HepG2 (cell line): ENCODE measurements around the gene HMBS. TPM values are rescaled to one million over a fixed set of nuclear protein-coding genes. Genes with fewer than 3 reads are reported as not detected.
A peak's percentile ranks its signal among the peaks of the same experiment; 100 is the strongest.

Source experiments
- ATAC-seq: fragments of 200-7000 bp; cut with Tn5 transposase; 3 replicates; pipeline ENCODE4 v1.9.1; 2020; ENCODE audit warnings: mild to moderate bottlenecking, moderate library complexity
- BruUV-seq: library from RNA; stranded (reverse); fragments of 400-500 nt; replicated peaks from 2 replicates; lab custom pipeline; 2021; lab: Mats Ljungman, UMichigan
- CTCF ChIA-PET: fragments of 300-600 bp; formaldehyde crosslinking; extraction: SDS; loops from one replicate; lab custom pipeline; 2021; ENCODE audit warnings: low total read pairs, inconsistent platforms, low intra/inter-chr PET ratio; lab: Yijun Ruan, JAX
- POLR2A ChIA-PET: fragments of 350-600 bp; sonication (Branson Sonifier 250); formaldehyde crosslinking; loops from one replicate; lab custom pipeline; 2020; ENCODE audit warnings: antibody characterized with exemption, inconsistent platforms; lab: Yijun Ruan, JAX
- DNase-seq: peaks from one replicate; pipeline ENCODE4 v3.0.0-alpha.2; 2015; ENCODE audit warnings: low spot score
- FAIRE-seq: peaks from 3 replicates; lab custom pipeline; 2011; peaks lifted over from hg19 to GRCh38; lab: Jason Lieb, UNC
- H2AFZ ChIP-seq: one replicate; pipeline ENCODE4 v1.6.1; 2011; ENCODE audit warnings: low read length, inconsistent platforms
- H3K27ac ChIP-seq: fragments of 300-600 bp; 3 replicates; pipeline ENCODE4 v1.8.0; 2011; ENCODE audit warnings: mixed run types, mild to moderate bottlenecking, mixed read lengths, low read length, inconsistent platforms; ENCODE audit not compliant: insufficient read depth; ENCODE audit errors: extremely low read length
- H3K27me3 ChIP-seq, 2 experiments: fragments of 200-600 bp in 1 of 2; 2 replicates in 1 of 2; 3 replicates in 1 of 2; pipeline versions ENCODE4 v1.6.0 to v1.8.0; 2011; ENCODE audit warnings: low read length in 2 of 2, mild to moderate bottlenecking in 2 of 2, moderate library complexity in 2 of 2, inconsistent platforms in 1 of 2; ENCODE audit not compliant: insufficient read depth in 2 of 2, control insufficient read depth in 1 of 2
- H3K36me3 ChIP-seq, 2 experiments: fragments of 200-600 bp in 1 of 2; replicated peaks in 1 of 2; 2 replicates in 1 of 2; 3 replicates in 1 of 2; pipeline versions ENCODE4 v1.5.1 to v1.8.0; 2011; ENCODE audit warnings: low read length in 2 of 2, inconsistent platforms in 1 of 2; ENCODE audit not compliant: insufficient read depth in 2 of 2, control insufficient read depth in 1 of 2
- H3K4me1 ChIP-seq: 2 replicates; pipeline ENCODE4 v1.5.1; 2012; ENCODE audit warnings: low read length, inconsistent platforms; ENCODE audit not compliant: insufficient read depth
- H3K4me2 ChIP-seq: 2 replicates; pipeline ENCODE4 v1.6.0; 2011; ENCODE audit warnings: low read depth, low read length, inconsistent platforms
- H3K4me3 ChIP-seq, 3 experiments: fragments of 200-600 bp in 1 of 3; sonication (generic), shearing (Covaris generic) in 1 of 3; replicated peaks in 1 of 3; 2 replicates each; pipeline ENCODE4 v1.5.1; 2011 to 2016; ENCODE audit warnings: low read length in 3 of 3, inconsistent platforms in 2 of 3, low read depth in 2 of 3, mild to moderate bottlenecking in 2 of 3, control low read depth in 1 of 3, mixed read lengths in 1 of 3; ENCODE audit not compliant: insufficient read depth in 1 of 3
- H3K79me2 ChIP-seq: one replicate; pipeline ENCODE4 v1.6.1; 2011; ENCODE audit warnings: low read length, inconsistent platforms; ENCODE audit not compliant: insufficient read depth
- H3K9ac ChIP-seq: 2 replicates; pipeline ENCODE4 v1.6.0; 2011; ENCODE audit warnings: mild to moderate bottlenecking, low read depth, low read length, inconsistent platforms; ENCODE audit not compliant: insufficient read depth
- H3K9me3 ChIP-seq: 2 replicates; pipeline ENCODE4 v1.5.1; 2012; ENCODE audit warnings: mild to moderate bottlenecking, low read length
- H4K20me1 ChIP-seq: 2 replicates; pipeline ENCODE4 v1.6.0; 2011; ENCODE audit warnings: inconsistent platforms, mild to moderate bottlenecking, low read length, moderate library complexity; ENCODE audit not compliant: insufficient read depth
- AGO1 ChIP-seq: fragments of 200-400 bp; formaldehyde crosslinking; IDR thresholded peaks from 2 replicates; pipeline ENCODE4 v1.6.1; 2017; ENCODE audit warnings: mild to moderate bottlenecking, low read depth, low read length, moderate library complexity; ENCODE audit not compliant: poor library complexity, severe bottlenecking
- AGO2 ChIP-seq: fragments of 200-400 bp; formaldehyde crosslinking; optimal IDR thresholded peaks from 2 replicates; pipeline ENCODE3; 2017; ENCODE audit warnings: mild to moderate bottlenecking, low read depth, low read length, moderate library complexity
- BORCS8-MEF2B ChIP-seq: sonication (generic); formaldehyde crosslinking; IDR thresholded peaks from 2 replicates; pipeline ENCODE4 v1.8.0; 2022; ENCODE audit warnings: mild to moderate bottlenecking, missing genetic modification reagents
- IKZF1 ChIP-seq: fragments of 450-650 bp; IDR thresholded peaks from 2 replicates; pipeline ENCODE4 v1.7.1; 2016
- RBFOX2 ChIP-seq: fragments of 200-400 bp; formaldehyde crosslinking; IDR thresholded peaks from 2 replicates; pipeline ENCODE4 v1.6.1; 2017; ENCODE audit warnings: low read depth, mild to moderate bottlenecking, low read length
- WGBS: methylation state at CpG from one replicate; pipeline ENCODE4 v1.1.6; 2017; ENCODE audit warnings: low lambda C conversion rate; 5-methylcytosine and 5-hydroxymethylcytosine counted together
- in situ Hi-C: cut with HindIII; loops from 2 replicates; pipeline ENCODE4 v1.10.0; 2017; ENCODE audit warnings: low pct_unique_long_range_greater_than_20kb; ENCODE audit not compliant: extremely low pct_ligation_motif_present
- intact Hi-C: fragments of 100-400 bp; cut with micrococcal nuclease; formaldehyde crosslinking; loops from one replicate; pipeline ENCODE4 v1.10.0; 2022; ENCODE audit not compliant: unreplicated experiment
- polyA plus RNA-seq, 8 experiments: library from polyadenylated mRNA; depleted of rRNA in 3 of 8; stranded (reverse) in 7 of 8; unstranded in 1 of 8; fragments of >200 nt; fragmentation: Illumina TruSeq in 4 of 8; extraction: Trizol in 4 of 8; gene quantifications; 2 replicates each; pipeline versions ENCODE4 v1.2.1 to v1.2.3, GENCODE V29; 2011 to 2016; ENCODE audit warnings: low read depth in 4 of 8, missing spikeins in 1 of 8, mixed read lengths in 1 of 8; ENCODE audit not compliant: insufficient read depth in 1 of 8
- total RNA-seq, 5 experiments: library from RNA; depleted of rRNA; stranded (reverse); fragments of >200 nt; fragmentation: Illumina TruSeq; extraction: Trizol; gene quantifications; 2 replicates each; pipeline ENCODE4 v1.2.3, GENCODE V29; 2016; ENCODE audit warnings: low read depth in 1 of 5
- TF ChIP-seq, protein P1 (sequence below): sonication (generic); formaldehyde crosslinking; IDR thresholded peaks from 2 replicates; pipeline ENCODE4 v1.4.0; 2020; ENCODE audit warnings: mild to moderate bottlenecking, missing genetic modification reagents

The HMBS gene
- total and polyA plus RNA-seq, 2 of the 13 experiments (the other 11 are each of a cell fraction or from before 2014, with no cell fraction given) = 9.4 to 46.9 TPM

DNA sequence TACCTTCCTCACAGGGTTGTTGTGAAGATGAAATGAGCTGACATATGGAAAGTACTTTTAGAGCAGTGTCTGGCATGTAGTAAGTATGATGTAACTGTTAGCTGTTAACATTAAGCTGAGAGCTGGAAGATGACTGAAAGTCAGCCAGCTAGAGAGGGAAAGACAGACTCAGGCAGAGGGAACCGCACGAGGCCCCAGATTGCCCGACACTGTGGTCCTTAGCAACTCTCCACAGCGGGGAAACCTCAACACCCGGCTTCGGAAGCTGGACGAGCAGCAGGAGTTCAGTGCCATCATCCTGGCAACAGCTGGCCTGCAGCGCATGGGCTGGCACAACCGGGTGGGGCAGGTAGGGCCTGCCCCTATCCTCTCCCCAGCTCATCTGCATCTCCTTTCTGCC, 6.5 kb downstream of the HMBS start:
- Histone ChIP-seq H2AFZ (no peak overlapping the region), H3K9me3 (no peaks in the 10 kb centered on the region), H3K27me3 (no peaks in the 10 kb centered on the region), H3K4me2 (no peak overlapping the region), H3K4me1 (peaks cover 52% of the 10 kb centered on the region), H3K36me3 (peaks cover 0 to 17% of the 10 kb centered on the region in 2 experiments; a peak in 4 of 5 replicates), H3K4me3 (no peak overlapping the region), H3K79me2 (peaks cover 34% of the 10 kb centered on the region), H4K20me1 (peaks cover 16% of the 10 kb centered on the region), H3K27ac (no peak overlapping the region), H3K9ac (no peak overlapping the region)
- ATAC-seq = no peak
- intact Hi-C loops (no loop called here), in situ Hi-C loops (no loop called here)
- no peak for DNase-seq
- POLR2A ChIA-PET = interaction anchor here (1.2 to 1.9 kb wide), 2 partner anchors 24 to 33 kb away, joined by 4 to 5 read pairs; partner anchors contain the start of gene VPS11
- FAIRE-seq = no peak
- 97% methylated on average over 5 of the region's 9 CpGs for WGBS
- CTCF ChIA-PET = no interaction called here
- BruUV-seq = no TSS peak
- TF ChIP-seq RBFOX2 = peak; percentile 35; the same call in 1 of the 2 replicates
- TF ChIP-seq AGO1 = peak; percentile 25
- TF ChIP-seq, protein P1, sequence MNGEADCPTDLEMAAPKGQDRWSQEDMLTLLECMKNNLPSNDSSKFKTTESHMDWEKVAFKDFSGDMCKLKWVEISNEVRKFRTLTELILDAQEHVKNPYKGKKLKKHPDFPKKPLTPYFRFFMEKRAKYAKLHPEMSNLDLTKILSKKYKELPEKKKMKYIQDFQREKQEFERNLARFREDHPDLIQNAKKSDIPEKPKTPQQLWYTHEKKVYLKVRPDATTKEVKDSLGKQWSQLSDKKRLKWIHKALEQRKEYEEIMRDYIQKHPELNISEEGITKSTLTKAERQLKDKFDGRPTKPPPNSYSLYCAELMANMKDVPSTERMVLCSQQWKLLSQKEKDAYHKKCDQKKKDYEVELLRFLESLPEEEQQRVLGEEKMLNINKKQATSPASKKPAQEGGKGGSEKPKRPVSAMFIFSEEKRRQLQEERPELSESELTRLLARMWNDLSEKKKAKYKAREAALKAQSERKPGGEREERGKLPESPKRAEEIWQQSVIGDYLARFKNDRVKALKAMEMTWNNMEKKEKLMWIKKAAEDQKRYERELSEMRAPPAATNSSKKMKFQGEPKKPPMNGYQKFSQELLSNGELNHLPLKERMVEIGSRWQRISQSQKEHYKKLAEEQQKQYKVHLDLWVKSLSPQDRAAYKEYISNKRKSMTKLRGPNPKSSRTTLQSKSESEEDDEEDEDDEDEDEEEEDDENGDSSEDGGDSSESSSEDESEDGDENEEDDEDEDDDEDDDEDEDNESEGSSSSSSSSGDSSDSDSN (CRISPR knock-in tag) = no peak
- TF ChIP-seq AGO2 = peak; percentile 80
- TF ChIP-seq BORCS8-MEF2B (CRISPR knock-in tag) = no peak
- TF ChIP-seq IKZF1 = no peak
